ENCODE measurements around the gene UTP14C.
"Not testable (repeated sequence)": the region's sequence is repeated elsewhere in the genome, so short reads cannot be mapped to it uniquely, and the experiment has no call there.

Gene UTP14C

DNA sequence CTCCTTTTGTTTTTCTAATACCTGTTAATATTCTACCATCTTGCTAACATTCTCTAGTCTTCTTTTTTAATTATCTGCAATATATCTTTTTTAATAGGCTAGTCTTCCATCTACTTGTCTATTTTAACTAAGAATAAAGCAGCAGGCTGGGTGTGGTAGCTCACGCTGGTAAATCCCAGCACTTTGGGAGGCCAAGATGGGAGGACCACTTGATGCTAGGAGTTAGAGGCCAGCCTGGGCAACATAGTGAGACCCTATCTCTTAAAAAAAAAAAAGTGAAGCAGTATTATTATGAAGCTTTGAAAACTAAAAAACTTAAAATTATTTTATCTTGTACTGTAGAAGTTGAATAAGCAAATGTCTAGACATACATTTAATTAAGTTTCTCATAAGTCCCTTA, 3.3 kb downstream of the UTP14C start:
- DNase-seq (ENCODE audit: low read depth): no peak
- TF ChIP-seq, protein P1, sequence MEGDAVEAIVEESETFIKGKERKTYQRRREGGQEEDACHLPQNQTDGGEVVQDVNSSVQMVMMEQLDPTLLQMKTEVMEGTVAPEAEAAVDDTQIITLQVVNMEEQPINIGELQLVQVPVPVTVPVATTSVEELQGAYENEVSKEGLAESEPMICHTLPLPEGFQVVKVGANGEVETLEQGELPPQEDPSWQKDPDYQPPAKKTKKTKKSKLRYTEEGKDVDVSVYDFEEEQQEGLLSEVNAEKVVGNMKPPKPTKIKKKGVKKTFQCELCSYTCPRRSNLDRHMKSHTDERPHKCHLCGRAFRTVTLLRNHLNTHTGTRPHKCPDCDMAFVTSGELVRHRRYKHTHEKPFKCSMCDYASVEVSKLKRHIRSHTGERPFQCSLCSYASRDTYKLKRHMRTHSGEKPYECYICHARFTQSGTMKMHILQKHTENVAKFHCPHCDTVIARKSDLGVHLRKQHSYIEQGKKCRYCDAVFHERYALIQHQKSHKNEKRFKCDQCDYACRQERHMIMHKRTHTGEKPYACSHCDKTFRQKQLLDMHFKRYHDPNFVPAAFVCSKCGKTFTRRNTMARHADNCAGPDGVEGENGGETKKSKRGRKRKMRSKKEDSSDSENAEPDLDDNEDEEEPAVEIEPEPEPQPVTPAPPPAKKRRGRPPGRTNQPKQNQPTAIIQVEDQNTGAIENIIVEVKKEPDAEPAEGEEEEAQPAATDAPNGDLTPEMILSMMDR (conservative IDR thresholded peaks at IDR 0.05; ENCODE audit: low read length): no peak
- no peak overlapping the region for H3K4me3 ChIP-seq (ENCODE audit: low read length)

DNA sequence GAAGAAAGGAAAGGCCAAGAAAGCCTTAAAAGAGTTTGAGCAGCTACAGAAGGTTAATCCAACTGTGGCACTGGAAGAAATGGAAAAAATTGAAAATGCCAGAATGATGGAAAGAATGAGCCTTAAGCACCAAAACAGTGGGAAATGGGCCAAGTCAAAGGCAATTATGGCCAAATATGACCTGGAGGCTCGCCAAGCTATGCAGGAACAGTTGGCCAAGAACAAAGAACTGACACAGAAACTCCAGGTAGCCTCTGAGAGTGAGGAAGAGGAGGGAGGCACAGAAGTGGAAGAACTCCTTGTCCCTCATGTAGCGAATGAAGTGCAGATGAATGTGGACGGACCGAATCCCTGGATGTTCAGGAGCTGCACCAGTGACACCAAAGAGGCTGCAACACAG, 5.1 kb downstream of the UTP14C start:
- TF ChIP-seq, protein P1 (conservative IDR thresholded peaks at IDR 0.05; ENCODE audit: low read length): no peak
- no peak overlapping the region for H3K4me3 ChIP-seq (ENCODE audit: low read length)
- DNase-seq (ENCODE audit: low read depth): no peak

DNA sequence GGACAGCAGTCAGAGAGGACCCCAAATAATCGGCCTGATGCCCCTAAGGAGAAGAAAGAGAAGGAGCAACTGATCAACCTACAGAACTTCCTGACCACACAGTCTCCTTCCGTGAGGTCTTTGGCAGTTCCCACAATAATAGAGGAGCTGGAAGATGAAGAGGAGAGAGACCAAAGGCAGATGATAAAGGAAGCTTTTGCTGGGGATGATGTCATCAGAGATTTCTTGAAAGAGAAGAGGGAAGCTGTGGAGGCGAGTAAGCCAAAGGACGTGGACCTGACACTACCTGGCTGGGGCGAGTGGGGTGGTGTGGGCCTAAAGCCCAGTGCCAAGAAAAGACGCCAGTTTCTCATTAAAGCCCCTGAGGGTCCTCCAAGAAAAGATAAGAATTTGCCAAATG, 5.9 kb downstream of the UTP14C start:
- DNase-seq (ENCODE audit: low read depth): not testable (repeated sequence)

DNA sequence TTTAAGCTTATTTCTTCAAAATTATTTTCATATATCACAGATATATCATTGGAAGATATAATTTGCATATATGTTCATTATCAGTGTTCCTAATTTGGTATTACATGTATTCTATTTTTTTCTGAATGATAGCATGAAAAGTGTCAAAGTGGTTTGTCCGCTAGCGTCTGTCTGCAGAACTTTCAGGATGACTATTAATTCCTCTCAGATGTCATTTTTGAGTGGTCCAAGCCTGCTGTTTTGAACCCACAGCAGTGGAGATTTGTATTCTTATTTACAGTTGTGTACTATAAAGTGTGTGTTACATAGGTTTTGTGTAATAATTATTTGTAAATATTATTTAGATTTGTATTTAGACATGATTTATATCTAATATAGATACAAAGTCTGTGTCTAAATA, 8.5 kb downstream of the UTP14C start:
- TF ChIP-seq, protein P1 (conservative IDR thresholded peaks at IDR 0.05; ENCODE audit: low read length): no peak

More for the DNA sequence above, 5.9 kb downstream of the UTP14C start:
- H3K4me3 ChIP-seq (ENCODE audit: low read length): not testable (repeated sequence)

DNA sequence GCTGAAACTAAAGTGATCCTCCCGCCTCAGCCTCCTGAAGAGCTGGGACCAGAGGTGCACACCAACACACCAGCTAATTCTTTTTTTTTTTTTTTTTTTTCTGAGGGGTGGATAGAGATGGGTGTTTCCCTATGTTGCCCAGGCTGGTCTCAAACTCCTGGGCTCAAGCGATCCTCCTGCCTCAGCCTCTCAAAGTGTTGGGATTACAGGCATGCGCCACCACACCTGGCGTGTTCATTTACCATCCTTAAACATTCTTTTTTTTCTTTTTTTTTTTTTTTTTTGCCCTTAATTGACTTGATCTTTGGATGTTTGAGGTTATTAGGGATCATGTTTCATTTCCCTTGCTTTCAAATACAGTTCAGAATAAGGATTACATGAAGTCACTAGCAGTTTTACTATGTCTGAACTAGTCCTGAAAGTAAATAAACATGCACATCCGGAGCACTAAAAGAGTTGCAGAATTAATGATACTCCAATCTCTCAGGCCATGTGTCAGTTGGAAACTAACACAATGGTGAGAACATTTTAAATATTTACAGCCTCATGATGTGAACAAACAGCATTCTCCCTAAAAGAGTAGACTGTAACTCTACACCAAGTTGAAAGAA, 10.2 kb downstream of the UTP14C start:
- TF ChIP-seq, protein P1 (conservative IDR thresholded peaks at IDR 0.05; ENCODE audit: low read length): no peak
- H3K4me3 ChIP-seq (ENCODE audit: low read length): no peak overlapping the region
- DNase-seq (ENCODE audit: low read depth): no peak

More for the DNA sequence above, 8.5 kb downstream of the UTP14C start:
- H3K4me3 ChIP-seq (ENCODE audit: low read length): no peak overlapping the region
- no peak for DNase-seq (ENCODE audit: low read depth)

DNA sequence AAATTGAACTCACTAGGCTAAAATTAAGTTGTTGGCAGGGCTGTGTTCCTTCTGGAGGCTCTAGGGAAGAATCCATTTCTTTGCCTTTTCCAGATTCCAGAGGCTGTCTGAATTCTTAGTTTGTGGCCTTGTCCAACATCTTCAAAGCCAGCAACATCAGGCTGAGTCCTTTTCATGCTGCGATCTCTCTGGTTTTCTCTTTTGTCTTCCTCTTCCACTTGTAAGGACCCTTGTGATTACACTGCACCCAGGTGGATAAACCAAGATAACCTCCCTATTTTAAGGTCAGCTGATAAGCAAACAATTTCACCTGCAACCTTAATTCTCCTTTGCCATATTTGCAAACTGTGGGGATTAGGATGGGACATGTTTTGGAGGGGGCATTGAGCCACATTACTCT, 11.5 kb downstream of the UTP14C start:
- no peak overlapping the region for H3K4me3 ChIP-seq (ENCODE audit: low read length)
- DNase-seq (ENCODE audit: low read depth): no peak
- TF ChIP-seq, protein P1 (conservative IDR thresholded peaks at IDR 0.05; ENCODE audit: low read length): no peak

DNA sequence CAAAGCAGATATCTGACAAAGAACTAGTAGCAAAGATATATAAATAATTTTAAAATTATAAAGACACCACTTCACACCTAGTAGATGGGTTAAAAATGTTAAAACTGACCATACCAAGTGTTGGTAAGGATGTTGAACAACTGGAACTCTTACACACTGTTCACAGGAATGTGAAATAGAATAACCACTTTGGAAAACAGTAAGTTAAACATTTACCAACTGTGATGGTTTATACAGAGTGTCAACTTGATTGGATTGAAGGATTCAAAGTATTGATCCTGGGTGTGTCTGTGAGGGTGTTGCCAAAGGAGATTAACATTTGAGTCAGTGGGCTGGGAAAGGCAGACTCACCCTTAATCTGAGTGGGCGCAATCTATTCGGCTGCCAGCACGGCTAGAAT, 19.2 kb downstream of the UTP14C start:
- DNase-seq (ENCODE audit: low read depth): no peak
- TF ChIP-seq, protein P1 (conservative IDR thresholded peaks at IDR 0.05; ENCODE audit: low read length): no peak

DNA sequence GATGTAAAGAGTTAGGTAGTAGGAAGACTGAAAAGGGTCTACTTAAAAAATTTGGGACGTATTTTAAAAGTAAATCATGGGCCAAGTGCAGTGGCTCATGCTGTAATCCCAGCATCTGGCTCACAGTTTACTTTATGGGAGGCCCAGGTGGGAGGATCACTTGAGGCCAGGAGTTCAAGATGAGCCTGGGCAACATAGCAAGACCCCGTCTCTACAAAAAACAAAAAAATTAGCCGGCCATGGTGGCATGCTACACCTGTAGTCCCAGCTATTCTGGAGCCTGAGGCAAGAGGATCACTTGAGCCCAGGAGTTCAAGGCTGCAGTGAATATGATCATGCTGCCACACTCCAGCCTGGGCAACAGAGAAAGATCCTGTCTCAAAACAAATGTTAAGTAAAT, 23.0 kb downstream of the UTP14C start:
- no peak for DNase-seq (ENCODE audit: low read depth)
- TF ChIP-seq, protein P1 (conservative IDR thresholded peaks at IDR 0.05; ENCODE audit: low read length): no peak

More for the DNA sequence above, 19.2 kb downstream of the UTP14C start:
- H3K4me3 ChIP-seq (ENCODE audit: low read length): no peak overlapping the region

More for the DNA sequence above, 23.0 kb downstream of the UTP14C start:
- H3K4me3 ChIP-seq (ENCODE audit: low read length): no peak overlapping the region

All from AG10803 (cell line).